IMR-90 (cell line): Measurements from ENCODE around the gene CFAP20. TPM values are rescaled to one million over a fixed set of nuclear protein-coding genes. Genes with fewer than 3 reads are reported as not detected.

Source experiments
- ATAC-seq: fragments of 200-7000 bp; cut with Tn5 transposase; 2 replicates; pipeline ENCODE4 v1.9.1; 2020; ENCODE audit warnings: low read depth, mild to moderate bottlenecking, moderate library complexity
- BruUV-seq: library from RNA; stranded (reverse); fragments of 400-500 nt; replicated peaks from 2 replicates; lab custom pipeline; 2021; lab: Mats Ljungman, UMichigan
- CTCF ChIA-PET: fragments of 300-600 bp; formaldehyde crosslinking; extraction: SDS; loops from one replicate; lab custom pipeline; 2021; ENCODE audit warnings: antibody characterized with exemption; lab: Yijun Ruan, JAX
- POLR2A ChIA-PET: fragments of 300-600 bp; sonication (Branson Sonifier 250); formaldehyde crosslinking; loops from one replicate; lab custom pipeline; 2022; ENCODE audit warnings: antibody characterized with exemption; ENCODE audit not compliant: unreplicated experiment; lab: Charles Lee
- DNase-seq: peaks from one replicate; pipeline ENCODE4 v3.0.0; 2013
- H2AFZ ChIP-seq: replicated peaks from 2 replicates; pipeline ENCODE3; 2013; ENCODE audit warnings: low read length, mild to moderate bottlenecking; ENCODE audit not compliant: poor library complexity
- H2AK5ac ChIP-seq: 2 replicates; pipeline ENCODE4 v1.6.1; 2013; ENCODE audit warnings: low read depth, low read length, inconsistent platforms
- H2AK9ac ChIP-seq: replicated peaks from 2 replicates; pipeline ENCODE3; 2013; ENCODE audit warnings: mild to moderate bottlenecking, low read depth, low read length, moderate library complexity; ENCODE audit not compliant: poor library complexity
- H2BK120ac ChIP-seq: 2 replicates; pipeline ENCODE4 v1.6.1; 2013; ENCODE audit warnings: low read depth, low read length, inconsistent platforms
- H2BK15ac ChIP-seq: 3 replicates; pipeline ENCODE4 v1.6.1; 2013; ENCODE audit warnings: low read depth, low read length, inconsistent platforms
- H2BK20ac ChIP-seq: 2 replicates; pipeline ENCODE4 v1.6.1; 2013; ENCODE audit warnings: low read depth, mild to moderate bottlenecking, inconsistent platforms, low read length, moderate library complexity
- H2BK5ac ChIP-seq: 2 replicates; pipeline ENCODE4 v1.6.1; 2013; ENCODE audit warnings: mild to moderate bottlenecking, low read depth, low read length, inconsistent platforms; ENCODE audit not compliant: poor library complexity, severe bottlenecking
- H3K14ac ChIP-seq: replicated peaks from 2 replicates; pipeline ENCODE4 v1.6.1; 2013; ENCODE audit warnings: low read depth, low read length, inconsistent platforms
- H3K18ac ChIP-seq: 2 replicates; pipeline ENCODE4 v1.6.1; 2013; ENCODE audit warnings: low read depth, low read length, control low read depth
- H3K23ac ChIP-seq: 2 replicates; pipeline ENCODE4 v1.6.1; 2013; ENCODE audit warnings: low read depth, low read length, inconsistent platforms
- H3K27ac ChIP-seq: 2 replicates; pipeline ENCODE4 v1.5.1; 2013; ENCODE audit warnings: mild to moderate bottlenecking, control low read depth, low read length; ENCODE audit not compliant: insufficient read depth
- H3K27me3 ChIP-seq: 2 replicates; pipeline ENCODE4 v1.6.1; 2013; ENCODE audit warnings: low read length; ENCODE audit not compliant: control insufficient read depth, insufficient read depth
- H3K36me3 ChIP-seq: 2 replicates; pipeline ENCODE4 v1.6.1; 2013; ENCODE audit warnings: low read length, mixed read lengths; ENCODE audit not compliant: control insufficient read depth, insufficient read depth
- H3K4ac ChIP-seq: 2 replicates; pipeline ENCODE4 v1.6.1; 2013; ENCODE audit warnings: low read depth, low read length, inconsistent platforms
- H3K4me1 ChIP-seq: 2 replicates; pipeline ENCODE4 v1.6.1; 2013; ENCODE audit warnings: low read length, mixed read lengths; ENCODE audit not compliant: control insufficient read depth, insufficient read depth
- H3K4me2 ChIP-seq: 2 replicates; pipeline ENCODE4 v1.6.1; 2013; ENCODE audit warnings: low read depth, mild to moderate bottlenecking, control low read depth, low read length, moderate library complexity
- H3K4me3 ChIP-seq: 2 replicates; pipeline ENCODE4 v1.5.1; 2013; ENCODE audit warnings: low read depth, mild to moderate bottlenecking, control low read depth, low read length, moderate library complexity; ENCODE audit not compliant: insufficient read depth
- H3K56ac ChIP-seq: 2 replicates; pipeline ENCODE4 v1.6.1; 2013; ENCODE audit warnings: low read length, inconsistent platforms; ENCODE audit not compliant: insufficient read depth; ENCODE audit errors: extremely low read depth
- H3K79me1 ChIP-seq, 2 experiments: 2 replicates each; pipeline ENCODE4 v1.6.1; 2013; ENCODE audit warnings: low read length in 2 of 2, inconsistent platforms in 1 of 2, low read depth in 1 of 2
- H3K9ac ChIP-seq: 2 replicates; pipeline ENCODE4 v1.6.1; 2013; ENCODE audit warnings: low read depth, low read length, control low read depth
- H3K9me1 ChIP-seq: 2 replicates; pipeline ENCODE4 v1.6.1; 2013; ENCODE audit warnings: low read length, inconsistent platforms; ENCODE audit not compliant: insufficient read depth
- H3K9me3 ChIP-seq: 2 replicates; pipeline ENCODE4 v1.6.1; 2013; ENCODE audit warnings: low read length; ENCODE audit not compliant: control insufficient read depth, insufficient read depth
- H4K20me1 ChIP-seq: 2 replicates; pipeline ENCODE4 v1.6.1; 2013; ENCODE audit warnings: low read length, inconsistent platforms; ENCODE audit not compliant: insufficient read depth
- H4K5ac ChIP-seq: 2 replicates; pipeline ENCODE4 v1.6.1; 2013; ENCODE audit warnings: mild to moderate bottlenecking, low read depth, low read length, control low read depth
- H4K8ac ChIP-seq, 2 experiments: 2 replicates each; pipeline ENCODE4 v1.6.1; 2013; ENCODE audit warnings: low read depth in 2 of 2, low read length in 2 of 2, control low read depth in 1 of 2, inconsistent platforms in 1 of 2
- H4K91ac ChIP-seq: 2 replicates; pipeline ENCODE4 v1.6.1; 2013; ENCODE audit warnings: low read depth, low read length, inconsistent platforms; ENCODE audit not compliant: insufficient read depth
- BHLHE40 ChIP-seq: fragments of 150-350 bp; IDR thresholded peaks from 2 replicates; pipeline ENCODE4 v1.6.1; 2016; ENCODE audit warnings: mild to moderate bottlenecking, low read depth, low read length
- CEBPB ChIP-seq: IDR thresholded peaks from 2 replicates; pipeline ENCODE4 v1.6.1; 2012; ENCODE audit warnings: low read depth, low read length, improper control_type of control experiment
- CHD1 ChIP-seq: IDR thresholded peaks from 2 replicates; pipeline ENCODE4 v1.6.1; 2012; ENCODE audit warnings: low read depth, low read length, improper control_type of control experiment
- CTCF ChIP-seq: conservative IDR thresholded peaks from 2 replicates; pipeline ENCODE4 v1.5.1; 2012; ENCODE audit warnings: mild to moderate bottlenecking, low read depth, low read length, improper control_type of control experiment
- FOS ChIP-seq: fragments of 150-350 bp; IDR thresholded peaks from 2 replicates; pipeline ENCODE4 v1.6.1; 2016; ENCODE audit warnings: low read depth, low read length
- MAFK ChIP-seq: IDR thresholded peaks from 2 replicates; pipeline ENCODE4 v1.6.1; 2012; ENCODE audit warnings: low read depth, low read length, improper control_type of control experiment
- NFE2L2 ChIP-seq: fragments of 150-350 bp; IDR thresholded peaks from 2 replicates; pipeline ENCODE4 v1.6.1; 2016; ENCODE audit warnings: low read depth, mild to moderate bottlenecking, low read length
- POLR2A ChIP-seq: IDR thresholded peaks from 2 replicates; pipeline ENCODE4 v1.6.1; 2012; ENCODE audit warnings: mild to moderate bottlenecking, low read depth, low read length
- RAD21 ChIP-seq: IDR thresholded peaks from 2 replicates; pipeline ENCODE4 v1.6.1; 2012; ENCODE audit warnings: low read length, improper control_type of control experiment
- RCOR1 ChIP-seq: IDR thresholded peaks from 2 replicates; pipeline ENCODE4 v1.6.1; 2012; ENCODE audit warnings: mild to moderate bottlenecking, low read length, improper control_type of control experiment; ENCODE audit not compliant: insufficient replicate concordance
- SMC3 ChIP-seq: fragments of 150-350 bp; IDR thresholded peaks from 2 replicates; pipeline ENCODE4 v1.6.1; 2016; ENCODE audit warnings: low read depth, mild to moderate bottlenecking, antibody characterized with exemption, low read length, moderate library complexity
- WGBS, 2 experiments: methylation state at CpG; one replicate each; pipeline versions ENCODE4 v1.1.5 to v1.1.7; 2013; ENCODE audit warnings: missing lambda C conversion rate in 2 of 2; ENCODE audit not compliant: insufficient read length in 1 of 2; ENCODE audit errors: extremely low coverage in 2 of 2; 5-methylcytosine and 5-hydroxymethylcytosine counted together
- dilution Hi-C: fragments of 300-500 bp; cut with HindIII; formaldehyde crosslinking; loops from one replicate; pipeline ENCODE4 v1.14.3; 2018; ENCODE audit warnings: low sequenced_read_pairs; ENCODE audit not compliant: unreplicated experiment
- in situ Hi-C: fragments of 300-500 bp; cut with MboI; formaldehyde crosslinking; loops from 3 replicates; pipeline ENCODE4 v1.14.3; 2019; ENCODE audit warnings: low sequenced_read_pairs, inconsistent platforms, mixed read lengths
- intact Hi-C: fragments of 100-400 bp; cut with micrococcal nuclease; formaldehyde crosslinking; loops from 2 replicates; pipeline ENCODE4 v1.10.0; 2022
- polyA plus RNA-seq, 3 experiments: library from polyadenylated mRNA; depleted of rRNA; stranded (reverse); fragments of >200 nt; gene quantifications; 2 replicates each; pipeline ENCODE4 v1.2.3, GENCODE V29; 2012; ENCODE audit warnings: low replicate concordance in 1 of 3
- total RNA-seq: library from RNA; depleted of rRNA; stranded (reverse); fragments of >200 nt; gene quantifications from 2 replicates; pipeline ENCODE4 v1.2.3, GENCODE V29; 2012

The CFAP20 gene
- total and polyA plus RNA-seq, 2 of the 4 experiments (the other 2 are of a cell fraction) = 39.1 to 54.0 TPM

GRCh38 chr16:58124601-58124915, 4.6 kb downstream of the CFAP20 start:
- Histone ChIP-seq H3K36me3 (no peaks in the 10 kb centered on the region), H3K4ac (no peak overlapping the region), H4K8ac (no peak overlapping the region), H2BK15ac (no peak overlapping the region), H3K14ac (no peak overlapping the region), H3K27me3 (no peaks in the 10 kb centered on the region), H3K79me1 (peaks cover 33 to 67% of the 10 kb centered on the region in 2 experiments), H3K4me1 (peaks cover 25% of the 10 kb centered on the region), H2BK5ac (peak overlapping the region; percentile 12), H3K9me3 (no peaks in the 10 kb centered on the region), H3K23ac (no peak overlapping the region), H3K18ac (no peak overlapping the region), H2AK5ac (no peak overlapping the region), H4K20me1 (peaks cover 69% of the 10 kb centered on the region), H4K5ac (no peak overlapping the region), H4K91ac (no peak overlapping the region), H2AK9ac (no peak overlapping the region), H3K56ac (no peak overlapping the region), H3K4me2 (peak overlapping the region; percentile 31; the same call in 1 of the 2 replicates), H3K9me1 (peaks cover 23% of the 10 kb centered on the region), H2BK20ac (no peak overlapping the region), H3K9ac (no peak overlapping the region), H3K4me3 (no peak overlapping the region), H3K27ac (no peak overlapping the region), H2AFZ (no peak overlapping the region), H2BK120ac (no peak overlapping the region)
- dilution Hi-C loops (no loop called here), intact Hi-C loops (no loop called here), in situ Hi-C loops (loop anchor here (25.0 kb wide), 1 partner anchor 212 kb away; no protein-coding TSS in a partner anchor)
- DNase-seq (peak; percentile 76), ATAC-seq (peak; percentile 5)
- POLR2A ChIA-PET = no interaction called here
- TF ChIP-seq CEBPB = 0 out of 2 replicates have a peak, but pooled peaks have one; percentile 30
- TF ChIP-seq BHLHE40 = peak; percentile 17; the same call in 1 of the 2 replicates
- TF ChIP-seq CHD1 = no peak
- no peak for TF ChIP-seq RAD21
- TF ChIP-seq POLR2A = no peak
- no peak for TF ChIP-seq FOS
- TF ChIP-seq CTCF = no peak
- TF ChIP-seq NFE2L2 = no peak
- no peak for TF ChIP-seq RCOR1
- TF ChIP-seq SMC3 = no peak
- no peak for TF ChIP-seq MAFK
- CTCF ChIA-PET = no interaction called here
- WGBS, 2 experiments = no CpG with 5 or more reads among the region's 1 CpG
- BruUV-seq = no TSS peak
